HG03175 (cell line): ENCODE measurements around the gene LMBR1L.
"Not testable (repeated sequence)": the region's sequence is repeated elsewhere in the genome, so short reads cannot be mapped to it uniquely, and the experiment has no call there.

ENCODE experiments used
- ATAC-seq: cut with Tn5 transposase; IDR thresholded peaks from one replicate; pipeline ENCODE4 v1.9.1; 2021; ENCODE audit warnings: mild to moderate bottlenecking, moderate library complexity; ENCODE audit not compliant: unreplicated experiment

Gene LMBR1L

DNA sequence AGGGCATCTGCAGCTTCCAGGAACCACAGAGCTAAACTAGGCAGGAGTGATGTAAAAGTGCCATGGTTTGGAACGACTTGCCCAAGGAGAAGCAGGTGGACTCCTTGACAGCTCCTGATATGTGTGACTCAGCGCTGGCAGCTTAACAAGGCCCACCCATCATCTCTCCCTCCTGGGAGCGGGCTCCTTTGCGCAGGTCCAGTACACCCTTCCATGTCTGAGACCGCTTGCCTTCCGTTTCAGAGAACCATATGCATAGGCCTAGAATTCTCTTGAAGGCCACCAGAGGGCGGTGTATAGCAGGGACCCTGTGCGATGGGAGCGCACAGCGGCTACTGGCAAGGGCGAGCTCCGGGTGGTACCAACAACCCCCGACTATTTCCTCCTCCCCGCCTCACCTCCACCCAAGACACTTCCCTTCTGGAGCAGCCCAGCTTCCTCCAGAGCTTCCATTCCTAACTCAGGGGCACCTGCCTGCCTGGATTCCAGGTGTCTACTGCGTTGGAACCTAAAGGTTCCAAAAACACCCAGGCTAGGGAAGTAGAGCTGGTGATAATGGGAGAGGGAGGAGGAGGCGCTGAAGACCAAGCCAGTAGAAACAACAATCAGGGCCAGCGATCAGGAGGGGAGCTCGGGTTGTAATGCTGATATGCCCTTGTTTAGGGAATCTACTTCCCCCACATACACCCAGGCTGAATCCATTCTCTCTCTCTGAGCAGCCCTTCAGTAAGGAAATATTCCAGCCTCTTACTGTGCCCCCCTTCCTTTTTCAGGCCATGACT, 22.3 kb downstream of the LMBR1L start:
- ATAC-seq = peak; percentile 89

DNA sequence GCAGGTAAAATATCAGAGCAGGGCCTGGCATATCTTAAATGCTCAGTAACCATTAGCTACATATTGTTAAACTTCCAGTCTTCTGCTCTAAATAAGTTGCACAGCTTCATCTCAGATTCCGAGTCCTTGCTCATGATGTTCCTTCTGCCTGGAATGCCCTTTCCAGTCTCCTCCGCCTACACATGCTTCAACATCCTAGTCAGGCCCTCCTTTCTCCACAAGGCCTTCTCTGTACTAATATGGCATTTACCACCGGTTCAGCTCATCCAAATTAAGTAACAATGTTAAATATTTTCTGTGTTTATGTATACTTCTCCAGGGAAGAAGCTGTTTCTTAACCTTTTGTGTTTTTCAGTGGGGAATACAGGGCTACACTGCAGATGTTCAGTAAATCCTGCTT, 24.5 kb downstream of the LMBR1L start:
- no peak for ATAC-seq

DNA sequence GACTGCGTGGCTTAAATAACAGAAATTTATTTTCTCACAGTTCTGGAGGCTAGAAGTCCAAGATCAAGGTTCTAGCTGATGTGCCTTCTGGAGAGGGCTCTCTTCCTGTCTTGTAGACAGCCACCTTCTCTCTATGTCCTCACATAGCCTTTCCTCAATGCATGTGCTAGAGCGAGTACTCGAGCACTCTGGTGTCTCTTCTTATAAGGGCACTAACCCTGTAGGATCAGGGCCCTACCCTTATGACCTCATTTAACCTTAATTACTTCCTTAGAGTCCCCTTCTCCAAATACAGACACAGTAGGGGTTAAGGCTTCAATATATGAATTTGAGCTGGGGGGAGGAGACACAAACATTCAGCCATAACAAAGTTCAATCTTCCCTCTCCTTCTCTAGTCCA, 26.2 kb downstream of the LMBR1L start:
- ATAC-seq = no peak

DNA sequence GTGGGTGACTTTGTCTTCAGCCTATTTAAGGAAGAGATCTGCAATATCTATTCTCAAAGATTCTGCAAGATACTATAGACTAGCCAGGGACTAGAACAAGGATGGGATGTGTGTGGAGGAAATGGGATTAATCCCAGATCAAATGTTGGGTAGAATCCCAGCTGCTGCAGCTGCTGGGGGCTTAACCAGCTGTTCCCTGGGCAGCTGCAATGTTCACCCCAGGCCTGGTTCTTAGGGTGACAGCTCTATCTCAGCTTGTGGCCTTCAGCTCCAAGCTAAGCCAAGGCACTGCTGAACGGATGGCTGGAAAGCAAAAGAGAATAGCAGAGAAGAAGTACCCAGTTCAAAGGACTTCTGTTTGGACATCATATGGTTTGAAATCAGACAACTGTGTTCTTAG, 30.9 kb downstream of the LMBR1L start:
- no peak for ATAC-seq

DNA sequence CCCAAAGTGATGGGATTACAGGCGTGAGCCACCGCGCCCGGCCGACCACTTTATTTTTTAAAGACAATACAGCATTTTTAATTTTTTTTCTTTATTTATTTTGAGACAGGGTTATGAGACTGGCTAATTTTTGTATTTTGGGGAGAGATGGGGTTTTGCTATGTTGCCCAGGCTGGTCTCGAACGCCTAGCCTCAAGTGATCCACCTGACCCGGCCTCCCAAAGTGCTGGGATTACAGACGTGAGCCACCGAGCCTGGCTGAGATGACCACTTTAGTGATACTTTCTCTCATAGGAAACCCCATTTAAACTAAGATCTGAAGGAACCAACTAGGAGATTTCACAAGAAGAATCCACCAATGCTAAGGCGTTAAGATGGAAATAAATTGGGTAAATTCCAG, 39.7 kb downstream of the LMBR1L start:
- no peak for ATAC-seq

DNA sequence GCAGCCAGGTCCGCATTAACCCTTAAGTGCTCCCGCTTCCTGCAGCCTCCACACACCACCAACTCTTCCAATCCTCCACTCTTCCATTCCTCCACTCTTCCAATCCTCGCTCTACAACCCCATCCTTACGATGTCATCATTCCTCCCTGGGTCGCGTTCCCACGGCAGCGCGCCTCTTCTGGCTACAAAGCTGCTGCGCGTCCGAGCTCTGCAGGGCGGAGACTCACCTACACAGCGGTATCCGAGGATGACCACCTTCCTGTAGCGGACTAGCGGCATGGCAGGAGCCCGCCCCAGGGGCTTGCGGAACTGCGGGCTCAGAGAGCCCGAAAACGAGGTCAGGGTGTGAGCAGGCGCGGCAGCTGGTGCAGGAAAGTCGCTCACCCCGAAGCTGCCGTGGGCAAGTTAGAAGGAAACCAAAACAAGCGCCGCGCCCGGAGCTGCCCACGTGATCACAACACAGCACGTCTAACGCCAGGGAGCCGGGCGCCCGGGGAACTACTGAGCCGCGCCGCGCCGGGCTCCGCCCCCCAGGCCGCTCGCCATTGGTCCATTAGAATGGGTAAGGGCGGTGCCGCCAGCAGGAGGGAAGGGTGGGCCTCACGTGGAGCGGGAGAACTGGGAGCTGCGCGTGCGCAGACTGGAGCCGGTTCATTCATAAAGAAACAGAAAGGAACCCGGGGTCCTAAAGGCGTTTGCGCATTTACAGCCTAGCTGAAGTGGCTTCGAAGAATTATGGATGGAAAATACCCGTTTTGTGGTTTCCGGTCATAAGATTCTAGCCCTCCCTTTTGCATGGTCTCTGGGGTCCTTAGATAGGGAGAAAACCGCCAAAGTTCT, 40.9 kb downstream of the LMBR1L start, which contains the start of gene RHEBL1:
TSS of gene RHEBL1 (minus strand) at position 473 of the 840 bp plus-strand sequence. CDS start at position 279, 194 bp downstream.
- ATAC-seq = peak; percentile 97

DNA sequence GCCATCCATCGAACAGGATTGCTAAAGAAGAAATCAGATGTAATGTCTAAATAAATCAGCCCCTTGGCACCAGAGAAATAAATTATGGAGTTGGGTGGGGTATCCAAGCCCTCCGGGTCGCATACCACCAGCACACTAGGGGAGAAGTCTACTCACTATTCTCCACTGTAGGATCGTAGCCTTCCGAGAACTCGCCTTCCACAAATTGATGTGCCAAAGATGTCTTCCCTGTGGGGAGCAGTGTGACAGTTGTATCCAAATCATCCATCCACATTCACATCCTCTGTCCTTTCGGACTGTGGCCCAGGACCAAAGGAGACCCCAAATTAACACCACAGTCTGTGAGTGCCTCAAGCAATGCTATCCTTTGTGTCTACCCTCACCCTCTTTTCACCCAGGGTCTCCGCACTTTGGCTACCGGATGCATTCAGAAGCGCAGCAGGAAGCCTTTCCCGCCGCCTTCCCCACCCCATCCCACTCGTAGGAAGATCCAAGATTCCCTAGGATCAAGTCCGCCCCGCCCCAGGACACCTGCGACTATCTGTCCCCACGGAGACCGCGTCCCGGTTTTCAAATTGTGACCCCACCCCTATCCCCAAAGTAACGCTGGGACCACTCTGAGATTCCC, 41.7 kb downstream of the LMBR1L start:
- ATAC-seq = no peak

DNA sequence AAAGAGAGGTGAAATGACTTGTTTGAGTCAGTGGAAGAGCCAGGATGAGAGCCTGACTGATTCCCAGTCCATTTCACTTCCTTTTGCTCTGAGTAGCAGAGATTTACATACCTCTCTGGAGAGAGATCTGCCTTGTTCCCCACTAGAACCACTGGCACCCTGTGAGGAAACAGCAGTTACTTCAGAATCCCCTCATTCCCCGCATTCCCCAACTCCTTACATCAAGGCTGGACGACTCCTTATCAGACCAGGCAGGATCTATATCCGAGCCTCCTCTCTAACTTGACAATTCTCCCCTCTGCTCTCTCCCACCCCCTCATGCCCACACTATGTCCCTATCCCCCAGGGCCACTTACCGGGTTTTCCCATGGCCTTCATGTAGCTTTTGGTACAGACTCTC, 44.5 kb downstream of the LMBR1L start:
- no peak for ATAC-seq

DNA sequence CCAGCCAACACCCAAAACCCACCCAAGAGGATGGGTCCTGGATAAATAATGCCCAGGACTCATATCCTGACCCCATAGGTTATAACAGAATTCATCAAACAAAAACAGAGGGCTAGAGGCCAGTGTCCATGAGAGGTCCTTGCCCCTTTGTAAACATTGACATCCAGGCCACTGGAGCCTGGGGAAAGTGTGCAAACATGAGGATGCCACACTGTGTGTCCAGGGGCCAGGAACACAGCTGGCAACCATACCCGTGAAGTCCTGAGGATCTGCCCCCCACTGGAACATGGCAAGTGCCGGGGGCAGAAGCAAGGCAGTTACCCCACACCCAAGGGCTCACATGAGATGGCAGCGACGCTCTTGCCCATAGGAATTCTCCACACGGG, 45.9 kb downstream of the LMBR1L start:
- no peak for ATAC-seq

DNA sequence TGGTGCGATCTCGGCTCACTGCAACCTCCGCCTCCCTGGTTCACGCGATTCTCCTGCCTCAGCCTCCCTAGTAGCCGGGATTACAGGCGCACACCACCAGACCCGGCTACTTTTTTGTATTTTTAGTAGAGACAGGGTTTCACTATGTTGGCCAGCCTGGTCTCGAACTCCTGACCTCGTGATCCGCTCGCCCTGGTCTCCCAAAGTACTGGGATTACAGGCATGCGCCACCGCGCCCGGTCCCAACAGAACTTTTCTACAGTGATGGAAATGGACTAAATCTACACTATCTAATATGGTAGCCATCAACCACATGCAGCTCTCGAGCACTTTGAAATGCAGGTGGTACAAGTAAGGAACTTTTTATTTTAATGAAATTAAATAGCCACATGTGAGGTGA, 48.7 kb downstream of the LMBR1L start:
- ATAC-seq = not testable (repeated sequence)

DNA sequence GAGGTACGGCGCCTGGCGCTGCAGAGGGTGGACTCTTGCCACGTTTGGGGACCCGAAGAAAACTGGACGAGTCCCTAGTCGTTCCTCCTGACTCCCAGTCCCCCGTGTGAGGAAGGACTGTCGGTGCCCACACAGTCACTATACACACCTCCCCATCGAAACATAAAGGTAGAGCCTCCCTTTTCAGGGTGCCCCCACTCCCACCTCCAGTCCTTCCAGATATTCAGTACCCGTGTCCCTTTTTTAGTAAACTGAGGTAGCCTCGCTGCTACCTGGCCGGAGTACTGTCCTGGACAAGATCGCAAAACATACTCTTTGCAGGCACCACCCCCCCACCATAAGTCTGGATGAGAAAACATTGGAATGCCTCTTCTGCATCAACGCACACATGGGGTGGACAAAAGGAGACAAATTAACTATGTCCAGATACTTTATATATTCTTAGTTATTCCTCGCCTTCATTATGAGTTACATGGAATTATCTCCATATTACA, 49.4 kb downstream of the LMBR1L start:
- no peak for ATAC-seq

DNA sequence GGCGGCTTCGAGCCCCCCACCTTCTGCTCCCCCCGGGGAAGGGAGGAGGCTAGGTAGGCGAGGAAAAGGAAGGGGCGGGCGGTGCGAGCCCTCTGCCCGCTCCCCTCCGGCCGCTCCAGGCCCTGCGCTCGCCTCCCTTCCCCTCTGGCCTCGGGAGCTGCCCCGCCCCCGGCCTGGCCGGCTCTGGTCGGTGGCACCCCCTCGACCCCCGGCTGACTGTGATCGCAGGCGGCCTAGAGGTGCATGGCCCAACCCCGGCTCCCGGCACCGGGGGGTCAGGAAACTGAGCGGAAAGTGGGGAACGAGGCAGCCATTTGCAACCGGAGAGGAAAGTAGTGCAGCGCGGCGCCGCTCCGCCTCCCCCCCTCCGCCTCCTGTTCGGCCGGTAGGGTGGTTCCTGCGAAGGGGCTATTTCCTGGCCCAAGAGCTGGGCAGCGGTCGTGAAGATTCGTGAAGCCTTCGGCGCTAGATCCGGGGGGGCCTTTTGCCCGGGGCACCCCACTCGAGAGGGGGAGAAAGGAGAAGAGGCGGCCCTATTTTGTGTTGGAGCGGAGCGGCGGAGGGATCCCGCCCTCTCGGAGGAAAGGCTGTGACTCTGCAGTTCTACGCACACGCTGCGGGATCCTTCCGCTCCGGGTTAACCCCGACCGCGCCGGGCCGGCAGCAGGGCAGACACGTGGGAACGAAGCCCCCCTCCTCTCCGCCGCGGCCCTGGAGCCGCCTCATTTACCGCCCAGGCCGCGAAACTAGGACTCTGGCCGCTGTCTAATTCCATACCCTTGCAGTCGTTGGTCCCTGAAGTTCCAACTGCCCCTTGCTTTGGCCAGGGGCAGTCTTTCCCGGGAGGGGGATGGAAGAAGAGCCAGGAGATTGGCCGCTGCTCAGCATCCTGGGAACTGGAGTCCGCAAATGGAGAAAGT, 50.1 kb downstream of the LMBR1L start, which contains the start of gene KMT2D:
TSS of gene KMT2D (minus strand) at position 558 of the 920 bp plus-strand sequence. CDS start 5,470 bp downstream, outside the sequence.
- ATAC-seq = peak; percentile 64

DNA sequence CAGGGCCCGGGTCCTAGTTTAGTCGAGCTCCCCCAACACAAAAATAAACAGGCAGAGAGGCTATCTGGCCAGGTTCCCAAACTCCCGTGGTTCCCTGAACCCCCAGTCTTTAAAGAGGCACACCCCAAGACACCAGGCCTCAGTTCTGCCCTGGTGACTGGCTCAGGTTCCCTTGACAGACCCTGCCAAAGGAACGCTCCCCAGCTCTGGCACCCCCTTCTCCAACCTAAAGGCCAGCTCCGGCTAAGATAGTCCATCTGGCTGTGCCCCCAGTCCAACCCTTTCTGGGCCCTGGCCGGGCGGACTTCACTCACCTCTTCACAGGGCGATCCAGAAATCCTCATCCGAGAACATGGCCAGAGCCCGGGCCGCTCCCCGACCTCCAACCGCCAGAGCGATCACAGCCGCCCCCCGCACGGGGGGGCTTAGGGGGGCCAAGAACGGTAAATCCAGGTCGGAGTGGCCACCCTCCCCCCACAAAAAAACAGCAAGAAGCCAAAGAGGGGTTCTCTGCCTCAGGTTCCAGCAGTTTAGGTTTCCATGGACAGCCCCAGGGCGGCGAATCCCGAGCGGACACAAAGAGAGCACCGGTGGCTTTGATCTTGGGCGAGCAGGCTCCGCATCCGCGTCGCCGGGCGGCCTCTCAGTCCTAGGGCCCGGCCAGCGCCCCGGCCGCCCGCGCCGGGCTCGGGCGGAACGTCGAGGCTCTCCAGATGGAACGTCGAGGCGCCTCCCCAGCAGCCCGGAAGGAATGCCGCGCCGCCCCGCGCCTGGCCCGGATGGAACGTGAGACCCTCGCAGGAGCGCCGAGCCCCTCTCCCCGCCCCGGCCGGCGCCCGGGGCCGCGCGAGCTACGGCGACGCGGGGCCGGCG, 51.1 kb downstream of the LMBR1L start:
- ATAC-seq = peak; percentile 11

DNA sequence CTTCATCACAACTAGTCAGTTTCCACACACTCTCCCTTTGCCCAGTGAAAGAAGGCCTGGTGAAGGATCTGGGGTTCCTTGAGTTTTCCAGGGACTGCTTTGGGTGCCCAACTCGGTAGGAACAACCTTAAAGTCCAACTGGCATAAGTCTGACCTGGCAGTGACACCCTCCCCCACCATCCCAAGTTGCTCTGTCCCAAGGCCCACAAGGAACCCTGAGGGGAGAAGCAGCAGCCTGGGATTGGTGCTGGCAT, 51.7 kb downstream of the LMBR1L start:
- ATAC-seq = no peak

DNA sequence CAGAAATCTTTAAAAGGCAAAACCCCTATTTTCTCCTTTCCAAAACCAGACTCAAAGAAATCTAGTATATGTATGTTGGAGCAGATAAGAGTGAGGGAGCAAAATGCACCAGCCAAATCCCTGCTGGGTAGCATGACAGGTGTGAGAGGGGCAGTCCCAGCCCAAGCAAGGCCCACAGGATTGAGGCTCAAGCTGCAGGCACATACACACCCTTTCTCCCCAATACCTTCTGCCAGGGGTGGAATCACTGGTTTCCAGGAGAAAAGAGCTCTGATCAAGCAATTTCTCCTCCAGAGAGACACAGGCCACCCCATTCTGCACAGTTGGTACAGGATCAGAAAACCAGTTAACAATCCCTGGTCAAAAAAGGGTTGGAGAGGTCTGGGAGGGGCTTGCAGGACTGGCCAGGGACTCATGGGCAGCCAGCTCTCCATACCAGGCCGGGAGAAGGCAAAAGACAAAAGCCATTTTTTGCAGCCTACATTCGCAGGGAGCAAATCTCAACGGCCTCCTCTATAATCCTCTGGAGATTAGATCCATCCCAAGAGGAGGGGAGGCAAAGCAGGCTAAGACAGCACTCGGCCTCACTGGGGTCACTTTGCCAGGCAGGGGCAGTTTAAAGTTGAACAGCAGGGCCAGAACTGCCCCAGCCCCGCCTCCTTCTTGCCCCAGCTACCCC, 52.1 kb downstream of the LMBR1L start:
- no peak for ATAC-seq

DNA sequence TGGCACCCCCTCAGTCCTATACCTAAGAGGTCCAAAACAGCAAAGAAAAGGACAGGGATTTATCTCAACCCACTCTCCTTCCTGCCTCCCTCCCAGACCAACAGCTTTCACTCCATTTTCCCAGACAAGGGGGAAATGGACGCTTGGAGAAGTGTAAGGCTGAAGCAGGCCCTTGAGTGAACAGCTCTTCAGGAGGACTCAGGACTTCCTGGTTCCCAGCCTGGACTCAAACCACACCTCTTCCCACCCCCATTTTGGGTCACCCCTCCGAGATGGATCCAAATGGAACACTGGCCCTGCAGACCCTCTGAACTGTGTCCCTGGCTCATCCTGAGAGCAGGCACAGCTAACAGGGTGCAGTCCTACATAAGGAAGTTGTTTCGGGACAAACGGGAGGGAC, 52.8 kb downstream of the LMBR1L start:
- ATAC-seq = no peak

DNA sequence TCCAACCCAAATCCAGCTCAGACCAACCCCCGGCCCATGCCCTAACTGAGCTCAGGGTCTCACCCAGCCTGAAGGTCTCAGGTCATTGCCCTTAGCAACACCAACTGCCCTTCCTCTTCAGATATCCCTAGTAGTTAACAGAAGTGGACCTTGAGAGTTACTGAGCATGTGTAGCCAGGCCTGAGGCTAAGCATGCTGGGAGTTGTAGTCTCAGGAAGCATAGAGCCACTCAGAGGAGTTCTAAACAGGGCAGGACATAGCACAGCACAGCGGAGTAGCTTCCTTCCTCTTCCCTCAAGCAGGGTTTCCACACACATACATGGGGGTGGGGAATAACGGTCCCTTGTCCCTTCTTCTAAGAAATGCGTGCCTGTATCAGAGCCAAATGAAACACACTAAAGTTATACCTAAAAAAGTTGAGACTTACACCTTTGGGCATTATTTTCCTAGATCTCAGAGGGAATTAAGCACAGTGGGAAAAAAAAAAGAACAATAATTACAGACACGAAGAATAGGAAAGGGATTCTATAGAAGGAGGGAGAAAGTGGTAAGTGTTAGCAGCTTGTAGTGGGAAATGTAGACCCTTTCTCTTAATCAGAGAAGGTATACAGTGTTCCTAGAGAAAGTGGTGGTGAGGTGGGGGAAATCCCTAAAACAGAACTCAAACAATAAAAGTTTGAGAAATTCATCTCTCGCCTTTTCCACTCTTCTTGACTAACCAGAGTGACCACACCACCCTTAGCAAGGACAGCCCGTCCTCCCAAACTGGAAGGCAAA, 54.5 kb downstream of the LMBR1L start:
- peak; percentile 63 for ATAC-seq

DNA sequence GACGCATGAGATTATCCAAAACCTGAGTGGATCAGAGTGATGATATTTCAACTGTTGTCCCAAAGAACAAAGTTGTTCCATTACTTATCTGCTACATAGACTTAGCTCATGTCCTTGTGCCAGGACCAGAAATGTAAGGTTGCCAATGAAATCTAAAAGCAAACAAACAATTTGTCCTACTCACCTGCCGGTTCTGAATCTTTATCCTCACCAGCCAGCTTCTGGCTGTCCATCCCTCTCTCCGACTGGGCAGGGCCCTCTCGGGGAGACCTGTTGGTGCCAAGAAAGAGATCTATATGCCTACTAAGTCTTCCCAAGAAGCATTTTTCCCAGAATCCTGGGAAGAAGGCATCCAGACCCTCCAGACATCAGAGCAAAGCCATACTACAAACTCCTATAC, 55.6 kb downstream of the LMBR1L start:
- ATAC-seq = no peak
